ENCODE measurements around the gene POGLUT3. TPM values are rescaled to one million over a fixed set of nuclear protein-coding genes. Genes with fewer than 3 reads are reported as not detected.

POGLUT3 gene
- total and polyA plus RNA-seq, 4 donors, result 23.4 to 49.0 (median 39.1) TPM

- H3K27me3 ChIP-seq (ENCODE audit: control insufficient read depth in 1 of 2, insufficient read depth in 2 of 2, low read length in 1 of 2), result no peaks in the 10 kb centered on the region
- H3K4me1 ChIP-seq (ENCODE audit: control insufficient read depth in 1 of 2, insufficient read depth in 2 of 2, low read length in 2 of 2), result no peaks in the 10 kb centered on the region
- ATAC-seq (ENCODE audit: low FRiP score), result no peak
- WGBS, 2 donors, result 68 to 88% methylated on average over 2 of the region's 2 CpGs
- H3K36me3 ChIP-seq (ENCODE audit: control insufficient read depth in 1 of 2, insufficient read depth in 2 of 2, low read length in 1 of 2), result no peaks in the 10 kb centered on the region
- H3K9me3 ChIP-seq (ENCODE audit: control insufficient read depth, low read length), result no peaks in the 10 kb centered on the region
- DNase-seq, result no peak
- intact Hi-C loops (cut with DNase I), result no loop called here
- no peak overlapping the region for H3K27ac ChIP-seq (ENCODE audit: low read depth in 1 of 2, low read length in 2 of 2)
- H3K4me3 ChIP-seq (ENCODE audit: low read length in 2 of 2), result no peak overlapping the region
Observed at GRCh38 chr11:108534274-108534882, 36.2 kb upstream of the POGLUT3 start.

- no peak overlapping the region for H3K27ac ChIP-seq (ENCODE audit: low read depth in 1 of 2, low read length in 2 of 2)
- no peak overlapping the region for H3K4me3 ChIP-seq (ENCODE audit: low read length in 2 of 2)
- H3K36me3 ChIP-seq (ENCODE audit: control insufficient read depth in 1 of 2, insufficient read depth in 2 of 2, low read length in 1 of 2), result no peaks in the 10 kb centered on the region
- WGBS, 2 donors, result 95 to 97% methylated on average over 5 of the region's 5 CpGs
- H3K4me1 ChIP-seq (ENCODE audit: control insufficient read depth in 1 of 2, insufficient read depth in 2 of 2, low read length in 2 of 2), result no peaks in the 10 kb centered on the region
- no peaks in the 10 kb centered on the region for H3K27me3 ChIP-seq (ENCODE audit: control insufficient read depth in 1 of 2, insufficient read depth in 2 of 2, low read length in 1 of 2)
- H3K9me3 ChIP-seq (ENCODE audit: control insufficient read depth, low read length), result no peaks in the 10 kb centered on the region
- intact Hi-C loops (cut with DNase I), result no loop called here
- DNase-seq, result no peak
- no peak for ATAC-seq (ENCODE audit: low FRiP score)
Observed at GRCh38 chr11:108530426-108530825, 32.2 kb upstream of the POGLUT3 start.

GRCh38 chr11:108527382-108527781, 29.2 kb upstream of the POGLUT3 start:
- ATAC-seq (ENCODE audit: low FRiP score) (no peak), DNase-seq (no peak)
- H3K9me3 ChIP-seq (ENCODE audit: control insufficient read depth, low read length), result no peaks in the 10 kb centered on the region
- intact Hi-C loops (cut with DNase I), result no loop called here
- no peaks in the 10 kb centered on the region for H3K27me3 ChIP-seq (ENCODE audit: control insufficient read depth in 1 of 2, insufficient read depth in 2 of 2, low read length in 1 of 2)
- H3K27ac ChIP-seq (ENCODE audit: low read depth in 1 of 2, low read length in 2 of 2), result no peak overlapping the region
- WGBS, 2 donors, result 87 to 91% methylated on average over 6 of the region's 6 CpGs
- no peaks in the 10 kb centered on the region for H3K4me1 ChIP-seq (ENCODE audit: control insufficient read depth in 1 of 2, insufficient read depth in 2 of 2, low read length in 2 of 2)
- H3K36me3 ChIP-seq (ENCODE audit: control insufficient read depth in 1 of 2, insufficient read depth in 2 of 2, low read length in 1 of 2), result no peaks in the 10 kb centered on the region
- H3K4me3 ChIP-seq (ENCODE audit: low read length in 2 of 2), result no peak overlapping the region

- ATAC-seq (ENCODE audit: low FRiP score), result no peak
- intact Hi-C loops (cut with DNase I), result no loop called here
- DNase-seq, result no peak
- Histone ChIP-seq H3K4me3 (ENCODE audit: low read length in 2 of 2) (no peak overlapping the region), H3K27me3 (ENCODE audit: control insufficient read depth in 1 of 2, insufficient read depth in 2 of 2, low read length in 1 of 2) (no peaks in the 10 kb centered on the region), H3K4me1 (ENCODE audit: control insufficient read depth in 1 of 2, insufficient read depth in 2 of 2, low read length in 2 of 2) (no peaks in the 10 kb centered on the region), H3K36me3 (ENCODE audit: control insufficient read depth in 1 of 2, insufficient read depth in 2 of 2, low read length in 1 of 2) (no peaks in the 10 kb centered on the region), H3K27ac (ENCODE audit: low read depth in 1 of 2, low read length in 2 of 2) (no peak overlapping the region), H3K9me3 (ENCODE audit: control insufficient read depth, low read length) (no peaks in the 10 kb centered on the region)
- 96 to 97% methylated on average over 1 of the region's 1 CpG for WGBS, 2 donors
Observed at GRCh38 chr11:108525161-108525560, 27.0 kb upstream of the POGLUT3 start.

- H3K4me3 ChIP-seq (ENCODE audit: low read length in 2 of 2), result no peak overlapping the region
- no peaks in the 10 kb centered on the region for H3K4me1 ChIP-seq (ENCODE audit: control insufficient read depth in 1 of 2, insufficient read depth in 2 of 2, low read length in 2 of 2)
- H3K9me3 ChIP-seq (ENCODE audit: control insufficient read depth, low read length), result no peaks in the 10 kb centered on the region
- ATAC-seq (ENCODE audit: low FRiP score) (no peak), DNase-seq (no peak)
- no peaks in the 10 kb centered on the region for H3K36me3 ChIP-seq (ENCODE audit: control insufficient read depth in 1 of 2, insufficient read depth in 2 of 2, low read length in 1 of 2)
- no peak overlapping the region for H3K27ac ChIP-seq (ENCODE audit: low read depth in 1 of 2, low read length in 2 of 2)
- no peaks in the 10 kb centered on the region for H3K27me3 ChIP-seq (ENCODE audit: control insufficient read depth in 1 of 2, insufficient read depth in 2 of 2, low read length in 1 of 2)
- intact Hi-C loops (cut with DNase I), result no loop called here
Observed at GRCh38 chr11:108524422-108524821, 26.2 kb upstream of the POGLUT3 start.

GRCh38 chr11:108522318-108522717, 24.1 kb upstream of the POGLUT3 start:
- Histone ChIP-seq H3K9me3 (ENCODE audit: control insufficient read depth, low read length) (no peaks in the 10 kb centered on the region), H3K27me3 (ENCODE audit: control insufficient read depth in 1 of 2, insufficient read depth in 2 of 2, low read length in 1 of 2) (no peaks in the 10 kb centered on the region), H3K27ac (ENCODE audit: low read depth in 1 of 2, low read length in 2 of 2) (no peak overlapping the region), H3K4me1 (ENCODE audit: control insufficient read depth in 1 of 2, insufficient read depth in 2 of 2, low read length in 2 of 2) (no peaks in the 10 kb centered on the region), H3K36me3 (ENCODE audit: control insufficient read depth in 1 of 2, insufficient read depth in 2 of 2, low read length in 1 of 2) (no peaks in the 10 kb centered on the region), H3K4me3 (ENCODE audit: low read length in 2 of 2) (no peak overlapping the region)
- ATAC-seq (ENCODE audit: low FRiP score) (no peak), DNase-seq (no peak)
- WGBS, 2 donors, result 50 to 64% methylated on average over 1 of the region's 1 CpG
- intact Hi-C loops (cut with DNase I), result no loop called here

GRCh38 chr11:108518581-108518980, 20.4 kb upstream of the POGLUT3 start:
- intact Hi-C loops (cut with DNase I), result no loop called here
- no peaks in the 10 kb centered on the region for H3K27me3 ChIP-seq (ENCODE audit: control insufficient read depth in 1 of 2, insufficient read depth in 2 of 2, low read length in 1 of 2)
- no peak for DNase-seq
- H3K36me3 ChIP-seq (ENCODE audit: control insufficient read depth in 1 of 2, insufficient read depth in 2 of 2, low read length in 1 of 2), result peaks cover 2 to 4% of the 10 kb centered on the region in 2 donors
- no peak overlapping the region for H3K27ac ChIP-seq (ENCODE audit: low read depth in 1 of 2, low read length in 2 of 2)
- 76 to 77% methylated on average over 10 of the region's 10 CpGs for WGBS, 2 donors
- H3K4me3 ChIP-seq (ENCODE audit: low read length in 2 of 2), result no peak overlapping the region
- no peaks in the 10 kb centered on the region for H3K9me3 ChIP-seq (ENCODE audit: control insufficient read depth, low read length)
- H3K4me1 ChIP-seq (ENCODE audit: control insufficient read depth in 1 of 2, insufficient read depth in 2 of 2, low read length in 2 of 2), result no peaks in the 10 kb centered on the region
- no peak for ATAC-seq (ENCODE audit: low FRiP score)

- ATAC-seq (ENCODE audit: low FRiP score) (no peak), DNase-seq (no peak)
- Histone ChIP-seq H3K9me3 (ENCODE audit: control insufficient read depth, low read length) (peaks cover 2% of the 10 kb centered on the region), H3K4me1 (ENCODE audit: control insufficient read depth in 1 of 2, insufficient read depth in 2 of 2, low read length in 2 of 2) (no peaks in the 10 kb centered on the region), H3K27ac (ENCODE audit: low read depth in 1 of 2, low read length in 2 of 2) (no peak overlapping the region), H3K4me3 (ENCODE audit: low read length in 2 of 2) (no peak overlapping the region), H3K36me3 (ENCODE audit: control insufficient read depth in 1 of 2, insufficient read depth in 2 of 2, low read length in 1 of 2) (peaks cover 3 to 4% of the 10 kb centered on the region in 2 donors), H3K27me3 (ENCODE audit: control insufficient read depth in 1 of 2, insufficient read depth in 2 of 2, low read length in 1 of 2) (no peaks in the 10 kb centered on the region)
- WGBS, 2 donors, result 95 to 99% methylated on average over 4 of the region's 4 CpGs
- intact Hi-C loops (cut with DNase I), result no loop called here
Observed at GRCh38 chr11:108516125-108516524, 17.9 kb upstream of the POGLUT3 start.

- Histone ChIP-seq H3K27ac (ENCODE audit: low read depth in 1 of 2, low read length in 2 of 2) (no peak overlapping the region), H3K36me3 (ENCODE audit: control insufficient read depth in 1 of 2, insufficient read depth in 2 of 2, low read length in 1 of 2) (peaks cover 3 to 4% of the 10 kb centered on the region in 2 donors), H3K9me3 (ENCODE audit: control insufficient read depth, low read length) (peaks cover 2% of the 10 kb centered on the region), H3K4me1 (ENCODE audit: control insufficient read depth in 1 of 2, insufficient read depth in 2 of 2, low read length in 2 of 2) (no peaks in the 10 kb centered on the region), H3K4me3 (ENCODE audit: low read length in 2 of 2) (no peak overlapping the region), H3K27me3 (ENCODE audit: control insufficient read depth in 1 of 2, insufficient read depth in 2 of 2, low read length in 1 of 2) (no peaks in the 10 kb centered on the region)
- ATAC-seq (ENCODE audit: low FRiP score), result no peak
- no peak for DNase-seq
- intact Hi-C loops (cut with DNase I), result no loop called here
- 83 to 87% methylated on average over 2 of the region's 2 CpGs for WGBS, 2 donors
Observed at GRCh38 chr11:108512708-108513107, 14.5 kb upstream of the POGLUT3 start.
